Ovary (tissue), 3 donors: ENCODE measurements around the gene BRD4.

Source experiments
- POLR2A ChIP-seq: fragments of 450-650 bp; IDR thresholded peaks from one replicate; pipeline ENCODE4 v1.6.1; 2017; ENCODE audit warnings: antibody characterized with exemption, mild to moderate bottlenecking, moderate library complexity
- TF ChIP-seq, protein P1 (sequence below), 3 donors: fragments of 450-650 bp in 2 of 3; fragments of 200-600 bp in 1 of 3; IDR thresholded peaks; one replicate each; pipeline versions ENCODE4 v1.5.1 to v1.8.0; 2016 to 2022; ENCODE audit warnings: antibody characterized with exemption in 3 of 3, mild to moderate bottlenecking in 1 of 3
- donor health status: DM: no; HTN: no; CAD: no.

DNA sequence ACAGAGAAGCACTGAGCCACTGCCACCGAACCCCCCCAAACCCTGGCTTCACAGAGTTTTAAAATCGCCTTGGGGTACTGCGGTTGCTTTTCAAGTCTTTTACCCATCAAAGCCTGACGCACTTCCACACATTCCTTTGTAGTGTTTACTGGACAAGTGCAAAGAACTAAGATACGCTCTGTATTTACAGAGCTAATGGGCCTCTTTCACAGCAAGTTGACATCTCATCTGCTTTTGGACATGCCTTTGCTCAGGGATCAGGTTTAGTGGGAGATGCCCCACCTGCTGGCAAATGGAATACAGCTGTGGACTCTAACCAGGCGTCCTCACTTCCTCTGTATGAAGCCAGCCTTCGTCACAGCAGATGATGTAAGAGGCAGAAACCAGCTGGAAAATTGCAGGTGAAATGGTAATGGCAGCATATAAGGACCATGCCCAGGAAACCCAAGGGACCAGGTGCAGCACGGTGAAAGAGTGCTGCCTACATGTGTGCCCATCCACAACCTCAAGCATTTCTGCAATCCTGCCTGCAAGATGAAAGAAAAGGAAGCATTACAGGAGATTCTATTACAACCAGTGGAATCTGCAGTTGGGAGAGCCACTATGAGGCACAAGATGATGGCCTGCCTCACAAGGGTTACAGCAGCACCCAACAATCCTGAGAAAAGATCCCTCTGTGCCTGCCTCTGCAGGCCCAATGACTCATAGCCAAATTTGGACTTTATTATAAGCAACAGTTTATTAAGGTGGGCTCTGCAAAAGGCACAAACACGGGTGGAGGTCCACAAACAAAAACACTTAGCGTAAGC lies 34.7 kb downstream of the BRD4 start:
- TF ChIP-seq, protein P1, sequence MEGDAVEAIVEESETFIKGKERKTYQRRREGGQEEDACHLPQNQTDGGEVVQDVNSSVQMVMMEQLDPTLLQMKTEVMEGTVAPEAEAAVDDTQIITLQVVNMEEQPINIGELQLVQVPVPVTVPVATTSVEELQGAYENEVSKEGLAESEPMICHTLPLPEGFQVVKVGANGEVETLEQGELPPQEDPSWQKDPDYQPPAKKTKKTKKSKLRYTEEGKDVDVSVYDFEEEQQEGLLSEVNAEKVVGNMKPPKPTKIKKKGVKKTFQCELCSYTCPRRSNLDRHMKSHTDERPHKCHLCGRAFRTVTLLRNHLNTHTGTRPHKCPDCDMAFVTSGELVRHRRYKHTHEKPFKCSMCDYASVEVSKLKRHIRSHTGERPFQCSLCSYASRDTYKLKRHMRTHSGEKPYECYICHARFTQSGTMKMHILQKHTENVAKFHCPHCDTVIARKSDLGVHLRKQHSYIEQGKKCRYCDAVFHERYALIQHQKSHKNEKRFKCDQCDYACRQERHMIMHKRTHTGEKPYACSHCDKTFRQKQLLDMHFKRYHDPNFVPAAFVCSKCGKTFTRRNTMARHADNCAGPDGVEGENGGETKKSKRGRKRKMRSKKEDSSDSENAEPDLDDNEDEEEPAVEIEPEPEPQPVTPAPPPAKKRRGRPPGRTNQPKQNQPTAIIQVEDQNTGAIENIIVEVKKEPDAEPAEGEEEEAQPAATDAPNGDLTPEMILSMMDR (IDR thresholded peaks at IDR 0.05), result no peak
- TF ChIP-seq POLR2A, result no peak
